H1 (cell line): ENCODE results near the gene ANKH. TPM values are rescaled to one million over a fixed set of nuclear protein-coding genes. Genes with fewer than 3 reads are reported as not detected.

Experiments used
- ATF2 ChIP-seq: IDR thresholded peaks from 2 replicates; pipeline ENCODE4 v1.6.1; 2012; ENCODE audit warnings: low read length, inconsistent platforms
- CBX5 ChIP-seq: fragments of 300-800, 300-1000 bp; sonication (generic); IDR thresholded peaks from 2 replicates; pipeline ENCODE4 v1.7.1; 2016; ENCODE audit warnings: antibody characterized with exemption, low read length, low read depth
- CREB1 ChIP-seq: IDR thresholded peaks from 2 replicates; pipeline ENCODE4 v1.6.1; 2012; ENCODE audit warnings: inconsistent platforms
- CTBP2 ChIP-seq: IDR thresholded peaks from 2 replicates; pipeline ENCODE4 v1.7.0; 2011; ENCODE audit warnings: borderline replicate concordance, mild to moderate bottlenecking, moderate library complexity, mixed read lengths, low read length; ENCODE audit not compliant: insufficient read depth, insufficient read length
- CTCF ChIP-seq, 3 experiments: IDR thresholded peaks; 1 replicate in 2 of 3; 2 replicates in 1 of 3; pipeline versions ENCODE4 v1.5.1 to v1.6.1; 2011; ENCODE audit warnings: low read length in 3 of 3, mild to moderate bottlenecking in 3 of 3, inconsistent platforms in 2 of 3, low read depth in 1 of 3, moderate library complexity in 1 of 3; ENCODE audit not compliant: insufficient read depth in 1 of 3; ENCODE audit errors: control extremely low read depth in 1 of 3
- NANOG ChIP-seq: IDR thresholded peaks from 2 replicates; pipeline ENCODE4 v1.6.1; 2011; ENCODE audit warnings: low read length, low read depth, mild to moderate bottlenecking, inconsistent platforms; ENCODE audit not compliant: insufficient read depth, poor library complexity, severe bottlenecking
- polyA plus RNA-seq, 7 experiments: library from polyadenylated mRNA; depleted of rRNA in 3 of 7; stranded (reverse) in 5 of 7; unstranded in 2 of 7; fragments of >200 nt in 5 of 7; fragments of 200-250 nt in 2 of 7; gene quantifications; 1 replicate in 5 of 7; 2 replicates in 1 of 7; 4 replicates in 1 of 7; pipeline versions ENCODE4 v1.2.1 to v1.2.3, GENCODE V29; 2011 to 2013; ENCODE audit warnings: missing spikeins in 2 of 7, mixed read lengths in 2 of 7
- total RNA-seq: library from RNA; stranded (reverse); fragmentation: NEBNext Ultra II Directional; extraction: Animal tissue kit (Norgen Biotek cat#: 25700); gene quantifications from 2 replicates; pipeline ENCODE4 v1.2.1, GENCODE V29; 2021

ANKH gene
- total and polyA plus RNA-seq, 2 of the 8 experiments (the other 6 are each of a cell fraction or from before 2014, with no cell fraction given): 5.3 to 13.0 TPM

DNA sequence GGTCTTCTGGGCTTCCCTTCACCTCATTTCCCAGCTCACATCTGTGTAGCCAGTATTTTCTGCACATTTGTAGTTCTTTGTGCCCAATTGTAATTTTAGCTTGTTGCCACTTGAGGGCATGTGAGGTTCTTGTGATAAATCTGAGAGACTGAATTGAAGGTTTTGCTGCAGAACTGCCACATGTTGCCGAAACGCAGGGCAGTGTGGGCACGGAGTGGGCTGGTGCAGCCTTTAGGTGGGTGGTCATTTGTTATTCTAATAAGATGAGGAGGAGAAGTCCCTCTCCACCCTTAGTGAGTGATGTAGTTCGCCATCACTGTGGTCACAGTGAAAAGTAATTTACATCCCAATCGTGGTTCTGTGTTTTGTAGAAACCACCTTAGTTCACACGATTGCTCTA lies 185.8 kb downstream of the ANKH start (continued):
- TF ChIP-seq CTCF (IDR thresholded peaks at IDR 0.05; ENCODE audit: control extremely low read depth in 1 of 3, insufficient read depth in 1 of 3, low read depth in 1 of 3, low read length in 3 of 3) (peak in 2 of 3 experiments; percentile 73 to 74; a peak in 3 of 4 replicates), NANOG (no peak), CREB1 (no peak), CBX5 (no peak), ATF2 (no peak), CTBP2 (no peak)
